GM19023 (cell line): ENCODE results near the gene PDE4B.
"Not testable (repeated sequence)": the region's sequence is repeated elsewhere in the genome, so short reads cannot be mapped to it uniquely, and the experiment has no call there.

Experiments
- ATAC-seq: cut with Tn5 transposase; IDR thresholded peaks from one replicate; pipeline ENCODE4 v1.9.1; 2021; ENCODE audit warnings: mild to moderate bottlenecking, moderate library complexity; ENCODE audit not compliant: unreplicated experiment

PDE4B gene

GRCh38 chr1:65813956-65814355 is 21.3 kb downstream of the PDE4B start:
- ATAC-seq, result no peak

- ATAC-seq, result no peak
Measured at GRCh38 chr1:65814752-65815151, 22.1 kb downstream of the PDE4B start.

GRCh38 chr1:65817891-65818290 is 25.2 kb downstream of the PDE4B start:
- no peak for ATAC-seq

GRCh38 chr1:65818966-65819365 is 26.3 kb downstream of the PDE4B start:
- ATAC-seq, result no peak

GRCh38 chr1:65820983-65821382 is 28.3 kb downstream of the PDE4B start:
- no peak for ATAC-seq

- no peak for ATAC-seq
Measured at GRCh38 chr1:65821386-65821785, 28.7 kb downstream of the PDE4B start.

- no peak for ATAC-seq
Measured at GRCh38 chr1:65824103-65824502, 31.4 kb downstream of the PDE4B start.

- no peak for ATAC-seq
Measured at GRCh38 chr1:65825741-65826140, 33.0 kb downstream of the PDE4B start.

GRCh38 chr1:65826782-65827181 is 34.1 kb downstream of the PDE4B start:
- no peak for ATAC-seq

- ATAC-seq, result no peak
Measured at GRCh38 chr1:65827346-65827745, 34.7 kb downstream of the PDE4B start.

GRCh38 chr1:65830306-65830705 is 37.6 kb downstream of the PDE4B start:
- ATAC-seq, result no peak

- no peak for ATAC-seq
Measured at GRCh38 chr1:65832296-65832695, 39.6 kb downstream of the PDE4B start.

- no peak for ATAC-seq
Measured at GRCh38 chr1:65836686-65837085, 44.0 kb downstream of the PDE4B start.

- no peak for ATAC-seq
Measured at GRCh38 chr1:65840683-65841082, 48.0 kb downstream of the PDE4B start.

GRCh38 chr1:65844296-65844695 is 51.6 kb downstream of the PDE4B start:
- no peak for ATAC-seq

GRCh38 chr1:65844821-65845534 is 52.3 kb downstream of the PDE4B start:
- no peak for ATAC-seq

- ATAC-seq, result no peak
Measured at GRCh38 chr1:65845535-65846060, 52.9 kb downstream of the PDE4B start.

- ATAC-seq, result no peak
Measured at GRCh38 chr1:65846866-65847265, 54.2 kb downstream of the PDE4B start.

GRCh38 chr1:65850281-65850680 is 57.6 kb downstream of the PDE4B start:
- ATAC-seq, result no peak

GRCh38 chr1:65856591-65856990 is 63.9 kb downstream of the PDE4B start:
- not testable (repeated sequence) for ATAC-seq

- ATAC-seq, result no peak
Measured at GRCh38 chr1:65866439-65866838, 73.7 kb downstream of the PDE4B start.

GRCh38 chr1:65872301-65872700 is 79.6 kb downstream of the PDE4B start:
- no peak for ATAC-seq

GRCh38 chr1:65878342-65878741 is 85.6 kb downstream of the PDE4B start:
- ATAC-seq, result not testable (repeated sequence)
